ENCODE results near the gene TYW5.
A peak's percentile ranks its signal among the peaks of the same experiment; 100 is the strongest.
"Not testable (repeated sequence)": the region's sequence is repeated elsewhere in the genome, so short reads cannot be mapped to it uniquely, and the experiment has no call there.

Gene TYW5

GRCh38 chr2:199912553-199913114 is 42.7 kb downstream of the TYW5 start:
- not testable (repeated sequence) for DNase-seq

GRCh38 chr2:199911877-199912161 is 43.5 kb downstream of the TYW5 start:
- DNase-seq: no peak

DNA sequence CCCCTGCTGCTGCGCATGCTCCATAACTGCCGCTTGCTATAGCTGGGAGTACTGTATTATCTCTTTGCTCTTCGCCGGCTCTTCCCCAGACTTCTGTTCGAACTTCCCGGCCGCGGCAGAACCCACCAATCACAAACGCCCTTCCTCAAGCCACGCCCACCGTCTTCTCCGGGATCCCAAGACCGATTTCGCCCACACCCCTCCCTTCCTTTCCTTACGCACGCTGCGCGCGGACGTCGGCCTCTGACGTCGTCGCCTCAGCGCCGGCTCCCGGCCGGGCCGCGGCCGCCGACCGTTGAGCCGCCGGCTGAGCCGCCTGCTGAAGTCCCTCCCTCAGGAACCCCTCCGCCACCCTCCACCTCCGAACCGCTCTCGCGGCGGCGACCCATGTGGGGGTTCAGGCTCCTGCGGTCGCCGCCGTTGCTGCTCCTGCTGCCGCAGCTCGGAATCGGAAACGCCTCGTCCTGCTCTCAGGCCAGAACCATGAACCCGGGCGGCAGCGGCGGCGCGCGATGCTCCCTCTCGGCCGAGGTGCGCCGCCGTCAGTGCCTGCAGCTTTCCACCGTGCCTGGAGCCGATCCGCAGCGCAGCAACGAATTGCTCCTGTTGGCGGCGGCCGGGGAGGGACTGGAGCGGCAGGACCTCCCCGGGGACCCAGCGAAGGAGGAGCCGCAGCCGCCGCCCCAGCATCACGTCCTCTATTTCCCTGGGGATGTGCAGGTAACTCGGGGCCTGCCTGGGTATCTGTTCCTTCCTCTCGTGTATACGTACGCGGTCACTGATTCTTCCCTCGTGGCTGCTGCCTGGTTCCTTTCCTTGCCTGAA is 44.0 kb downstream of the TYW5 start, which contains the start of gene C2orf69:
C2orf69 (plus strand) TSS at position 242 of the 825 bp plus-strand sequence; CDS start at position 388, 146 bp downstream.
- DNase-seq: peak; percentile 94 to 95

GRCh38 chr2:199910338-199911051 is 44.8 kb downstream of the TYW5 start:
- no peak for DNase-seq

GRCh38 chr2:199907008-199907714 is 48.1 kb downstream of the TYW5 start:
- no peak for DNase-seq

DNA sequence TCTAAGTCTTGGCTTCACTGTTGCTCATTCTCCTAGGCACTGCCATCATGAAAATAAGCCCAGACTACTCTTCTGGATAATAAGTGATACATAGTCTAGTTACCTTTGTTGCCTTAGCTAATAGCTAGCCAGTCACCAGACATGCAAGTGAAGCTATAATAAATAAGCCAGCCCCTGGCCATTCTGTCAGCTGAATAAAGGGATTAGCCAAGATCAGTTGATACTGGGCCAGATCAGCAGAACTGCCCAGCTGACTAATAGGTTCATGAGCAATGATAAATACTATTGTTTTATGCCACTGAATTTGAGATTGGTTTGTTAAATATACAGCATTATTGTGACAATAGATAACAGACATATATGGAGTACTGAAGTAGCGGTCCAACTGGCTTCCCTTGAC is 52.2 kb downstream of the TYW5 start:
- no peak for DNase-seq

- no peak for DNase-seq
Observed at GRCh38 chr2:199902486-199903110, 52.7 kb downstream of the TYW5 start.

- no peak for DNase-seq
Observed at GRCh38 chr2:199901942-199902341, 53.3 kb downstream of the TYW5 start.

- DNase-seq: no peak
Observed at GRCh38 chr2:199896617-199897016, 58.7 kb downstream of the TYW5 start.

DNA sequence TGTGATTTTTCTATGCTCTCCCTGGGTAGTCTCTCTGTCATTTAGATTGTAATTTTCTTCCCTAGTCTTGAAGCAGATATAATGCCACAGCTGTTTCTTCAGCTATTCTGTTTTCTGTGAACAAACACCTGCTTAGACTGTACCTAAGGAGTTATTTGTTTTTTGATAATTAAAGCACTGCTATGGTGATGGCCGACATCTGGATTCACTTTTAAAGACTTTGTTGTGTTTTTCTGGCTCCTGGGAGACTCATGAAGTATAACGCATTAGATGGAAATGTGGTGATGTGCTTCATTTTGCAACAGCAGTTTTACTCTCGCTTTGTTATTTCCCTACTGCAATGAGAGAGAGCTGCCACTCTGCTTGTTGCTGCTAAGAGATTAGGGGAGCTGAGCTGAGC is 59.9 kb downstream of the TYW5 start:
- DNase-seq: no peak

- no peak for DNase-seq
Observed at GRCh38 chr2:199883474-199884212, 71.6 kb downstream of the TYW5 start.

- no peak for DNase-seq
Observed at GRCh38 chr2:199882667-199883066, 72.6 kb downstream of the TYW5 start.
